Gastrocnemius medialis (tissue), 4 donors: ENCODE measurements around the gene A3GALT2. TPM values are rescaled to one million over a fixed set of nuclear protein-coding genes. Genes with fewer than 3 reads are reported as not detected.
A peak's percentile ranks its signal among the peaks of the same experiment; 100 is the strongest.

Experiments used
- ATAC-seq, 2 donors: fragments of 150-250 bp; one replicate each; pipeline ENCODE4 v1.9.1; 2016
- DNase-seq, 2 donors: peaks; one replicate each; pipeline ENCODE4 v3.0.0-alpha.2; 2019
- H3K27ac ChIP-seq, 4 donors: fragments of 200-600 bp; sonication (generic); 1 replicate in 1 of 4; 2 replicates in 3 of 4; pipeline ENCODE4 v1.5.1; 2016 to 2018; ENCODE audit warnings: mild to moderate bottlenecking in 2 of 4, moderate library complexity in 1 of 4
- H3K27me3 ChIP-seq, 3 donors: fragments of 200-600 bp; sonication (generic) in 2 of 3; 1 replicate in 1 of 3; 2 replicates in 2 of 3; pipeline versions ENCODE4 v1.5.1 to v1.6.0; 2016 to 2019; ENCODE audit warnings: mild to moderate bottlenecking in 1 of 3, moderate library complexity in 1 of 3
- H3K36me3 ChIP-seq, 2 donors: fragments of 200-600 bp; sonication (generic) in 1 of 2; one replicate each; pipeline ENCODE4 v1.5.1; 2017 to 2018
- H3K4me1 ChIP-seq, 2 donors: fragments of 200-600 bp; sonication (generic) in 1 of 2; one replicate each; pipeline ENCODE4 v1.5.1; 2016 to 2017; ENCODE audit warnings: mild to moderate bottlenecking in 2 of 2
- H3K4me3 ChIP-seq, 4 donors: fragments of 200-600 bp; sonication (generic) in 3 of 4; 1 replicate in 1 of 4; 2 replicates in 3 of 4; pipeline ENCODE4 v1.5.1; 2016 to 2019; ENCODE audit warnings: mild to moderate bottlenecking in 2 of 4
- H3K9me3 ChIP-seq, 3 donors: fragments of 200-600 bp; sonication (generic) in 2 of 3; 1 replicate in 1 of 3; 2 replicates in 2 of 3; pipeline ENCODE4 v1.5.1; 2016 to 2019
- POLR2A ChIP-seq, 2 donors: fragments of 450-650 bp; IDR thresholded peaks; one replicate each; pipeline ENCODE4 v1.6.1; 2017; ENCODE audit warnings: antibody characterized with exemption in 2 of 2, mild to moderate bottlenecking in 2 of 2, moderate library complexity in 2 of 2
- in situ Hi-C, 4 donors: fragments of 200-750 bp; cut with MboI; loops; one replicate each; pipeline versions ENCODE4 v1.15.0 to v1.8.0; 2017; ENCODE audit warnings: low sequenced_read_pairs in 4 of 4
- intact Hi-C: fragments of 100-400 bp; cut with DNase I; formaldehyde crosslinking; loops from one replicate; pipeline ENCODE4 v1.15.1; 2023; ENCODE audit warnings: low total_unique reads
- total RNA-seq, 4 donors: library from RNA; depleted of rRNA; stranded (reverse); fragments of >200 nt; gene quantifications; one replicate each; pipeline versions ENCODE4 v1.1.0 to v1.2.3, GENCODE V29; 2016
- TF ChIP-seq, protein P1 (sequence below), 5 experiments: fragments of 450-650 bp in 3 of 5; fragments of 200-600 bp in 2 of 5; sonication (generic) in 2 of 5; IDR thresholded peaks in 4 of 5; conservative IDR thresholded peaks in 1 of 5; 1 replicate in 4 of 5; 2 replicates in 1 of 5; pipeline ENCODE4 v1.5.1; 2016 to 2019; ENCODE audit warnings: antibody characterized with exemption in 5 of 5, mild to moderate bottlenecking in 3 of 5, moderate library complexity in 3 of 5

A3GALT2 gene
- total RNA-seq, 4 donors from 2014 or later, result not detected

DNA sequence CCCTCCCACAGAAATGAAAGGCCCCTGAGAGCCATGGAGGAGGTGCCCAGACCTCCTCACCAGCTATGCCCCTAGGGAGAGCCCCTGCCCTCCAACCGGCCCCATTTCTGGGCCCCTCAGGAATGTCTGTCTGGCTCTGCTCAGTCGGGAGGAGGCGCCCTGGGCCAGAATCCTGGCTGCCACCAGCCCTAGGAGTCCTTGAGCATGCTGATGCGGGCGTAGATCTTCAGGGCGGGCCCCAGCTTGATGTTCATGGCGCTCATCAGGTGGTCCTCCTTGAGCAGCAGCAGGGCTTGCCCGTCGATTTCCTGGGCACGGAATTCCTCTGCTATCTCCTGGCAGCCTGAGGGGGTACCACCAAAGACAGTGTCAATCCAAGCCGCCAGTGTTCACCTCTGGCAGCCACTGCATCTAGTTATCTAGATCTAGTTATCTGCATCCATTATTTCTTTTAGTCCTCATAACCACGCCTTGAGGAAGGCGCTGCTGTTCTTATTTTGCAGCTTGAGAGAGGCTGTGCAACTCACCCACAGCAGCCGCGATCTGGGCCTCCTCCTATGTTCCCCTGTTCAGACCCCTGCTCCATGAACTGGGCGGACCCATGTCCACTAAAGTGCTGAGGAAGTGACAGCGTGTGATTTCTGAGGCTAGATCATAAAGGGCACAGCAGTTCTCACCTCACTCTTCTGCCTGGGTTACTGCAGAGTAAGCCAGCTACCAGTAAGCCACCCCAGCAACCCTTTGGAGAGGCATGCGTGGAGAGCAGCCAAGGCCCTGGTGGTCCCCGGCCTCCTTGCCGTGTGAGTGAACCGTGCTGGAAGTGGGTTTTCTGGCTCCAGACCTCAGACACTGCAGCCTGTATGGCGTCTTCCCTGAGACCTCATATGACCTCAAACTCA is 4.0 kb upstream of the A3GALT2 start:
- Histone ChIP-seq H3K9me3 (no peaks in the 10 kb centered on the region), H3K4me3 (no peak overlapping the region), H3K36me3 (peaks cover 7 to 71% of the 10 kb centered on the region in 2 donors), H3K27me3 (no peaks in the 10 kb centered on the region), H3K4me1 (peaks cover 23 to 25% of the 10 kb centered on the region in 2 donors), H3K27ac (peak overlapping the region; percentile 7 to 99 (median 98))
- in situ Hi-C loops (no loop called here), intact Hi-C loops (no loop called here)
- ATAC-seq (no peak), DNase-seq (peak in 1 of 2 donors; percentile 10)
- TF ChIP-seq, protein P1, sequence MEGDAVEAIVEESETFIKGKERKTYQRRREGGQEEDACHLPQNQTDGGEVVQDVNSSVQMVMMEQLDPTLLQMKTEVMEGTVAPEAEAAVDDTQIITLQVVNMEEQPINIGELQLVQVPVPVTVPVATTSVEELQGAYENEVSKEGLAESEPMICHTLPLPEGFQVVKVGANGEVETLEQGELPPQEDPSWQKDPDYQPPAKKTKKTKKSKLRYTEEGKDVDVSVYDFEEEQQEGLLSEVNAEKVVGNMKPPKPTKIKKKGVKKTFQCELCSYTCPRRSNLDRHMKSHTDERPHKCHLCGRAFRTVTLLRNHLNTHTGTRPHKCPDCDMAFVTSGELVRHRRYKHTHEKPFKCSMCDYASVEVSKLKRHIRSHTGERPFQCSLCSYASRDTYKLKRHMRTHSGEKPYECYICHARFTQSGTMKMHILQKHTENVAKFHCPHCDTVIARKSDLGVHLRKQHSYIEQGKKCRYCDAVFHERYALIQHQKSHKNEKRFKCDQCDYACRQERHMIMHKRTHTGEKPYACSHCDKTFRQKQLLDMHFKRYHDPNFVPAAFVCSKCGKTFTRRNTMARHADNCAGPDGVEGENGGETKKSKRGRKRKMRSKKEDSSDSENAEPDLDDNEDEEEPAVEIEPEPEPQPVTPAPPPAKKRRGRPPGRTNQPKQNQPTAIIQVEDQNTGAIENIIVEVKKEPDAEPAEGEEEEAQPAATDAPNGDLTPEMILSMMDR (IDR thresholded peaks at IDR 0.05 in 4 of 5, conservative IDR thresholded peaks at IDR 0.05 in 1 of 5), result no peak
- TF ChIP-seq POLR2A (IDR thresholded peaks at IDR 0.05), result no peak

DNA sequence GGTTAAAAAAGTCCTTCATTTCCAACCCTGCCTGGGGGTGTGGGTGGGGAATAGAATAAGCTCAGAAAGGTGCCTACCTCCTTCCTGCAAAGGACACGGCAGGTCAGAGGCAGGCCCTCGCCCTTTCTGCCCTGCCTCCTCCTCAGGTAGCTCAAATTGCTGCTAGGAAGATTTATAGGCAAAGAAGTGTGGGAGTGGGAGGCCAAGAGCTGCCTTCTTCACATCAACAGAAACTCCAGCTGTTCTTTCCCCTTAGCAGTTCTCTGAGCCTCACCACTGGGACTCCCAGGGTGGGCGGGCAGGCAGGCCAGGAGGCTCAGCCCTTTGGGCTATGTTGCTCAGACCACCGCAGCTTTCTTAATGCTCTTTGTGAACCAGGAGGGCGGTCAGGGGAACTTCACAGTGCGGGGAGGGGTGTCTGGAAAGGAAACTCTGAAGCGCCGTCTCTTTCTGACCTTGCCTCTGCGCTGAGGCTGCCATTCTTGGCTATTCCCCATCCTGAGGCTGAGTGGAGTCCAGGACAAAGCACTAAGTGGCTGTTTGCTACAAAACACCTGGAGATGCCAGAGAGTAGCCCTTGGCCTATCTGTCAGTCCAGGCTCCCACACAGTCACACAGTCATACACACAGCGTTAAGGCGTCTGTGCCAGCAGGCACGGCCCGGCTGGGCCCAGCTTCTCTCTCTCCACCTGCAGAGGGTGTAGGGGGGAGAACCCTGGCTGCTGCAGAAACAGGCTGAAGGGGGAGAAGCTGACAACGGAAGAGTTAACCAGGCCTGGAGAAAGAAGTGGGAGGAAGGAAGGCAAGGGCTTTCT is 3.0 kb upstream of the A3GALT2 start:
- H3K27ac ChIP-seq, result peak overlapping the region; percentile 7 to 99 (median 78)
- no peaks in the 10 kb centered on the region for H3K27me3 ChIP-seq
- ATAC-seq (no peak), DNase-seq (peak in 1 of 2 donors; percentile 10)
- H3K36me3 ChIP-seq, result peaks cover 0 to 60% of the 10 kb centered on the region in 2 donors
- no peak overlapping the region for H3K4me3 ChIP-seq
- no peak for TF ChIP-seq POLR2A (IDR thresholded peaks at IDR 0.05)
- TF ChIP-seq, protein P1 (IDR thresholded peaks at IDR 0.05 in 4 of 5, conservative IDR thresholded peaks at IDR 0.05 in 1 of 5), result no peak
- H3K4me1 ChIP-seq, result peaks cover 18 to 20% of the 10 kb centered on the region in 2 donors
- no peaks in the 10 kb centered on the region for H3K9me3 ChIP-seq
- intact Hi-C loops, result no loop called here
- in situ Hi-C loops, result no loop called here

DNA sequence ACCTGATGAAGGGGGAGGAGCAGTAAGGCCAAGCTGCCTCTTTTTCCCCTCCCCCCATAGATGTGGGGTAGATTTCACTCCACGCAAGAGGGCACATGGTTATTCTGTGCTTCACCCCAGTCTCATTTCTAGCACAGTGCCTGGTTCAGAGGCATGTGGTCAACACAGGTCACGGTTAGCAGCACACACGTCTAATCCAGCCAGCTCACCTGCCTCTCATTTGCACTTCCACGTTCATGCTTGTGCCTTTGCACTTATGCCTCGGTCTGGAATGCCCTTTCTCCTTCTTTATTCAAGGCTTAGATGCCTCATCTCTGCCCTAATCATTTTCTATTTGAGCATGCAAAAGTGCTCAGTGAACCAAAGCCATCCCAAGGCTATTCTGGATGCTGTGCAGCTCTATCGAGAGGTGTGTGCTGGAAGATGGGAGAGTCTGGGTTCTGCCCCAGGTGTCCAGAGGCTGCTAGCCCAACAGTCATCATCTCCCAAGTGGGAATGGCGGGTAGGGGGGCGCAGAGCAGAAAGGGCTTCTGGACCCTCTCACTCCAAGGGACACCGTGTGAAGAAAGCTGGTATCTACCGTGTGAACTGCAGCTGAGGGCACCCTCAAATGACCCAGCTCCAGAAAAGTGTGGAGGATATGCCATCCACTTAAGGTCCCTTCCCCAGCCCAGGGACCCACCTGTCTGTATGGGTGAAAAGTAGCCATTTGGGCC is 2.1 kb upstream of the A3GALT2 start:
- intact Hi-C loops (no loop called here), in situ Hi-C loops (no loop called here)
- no peak for ATAC-seq
- Histone ChIP-seq H3K27me3 (no peaks in the 10 kb centered on the region), H3K4me1 (peaks cover 9 to 13% of the 10 kb centered on the region in 2 donors), H3K27ac (peak overlapping the region in 3 of 4 donors; percentile 59 to 99 (median 96)), H3K36me3 (peaks cover 0 to 52% of the 10 kb centered on the region in 2 donors), H3K9me3 (no peaks in the 10 kb centered on the region), H3K4me3 (no peak overlapping the region)
- TF ChIP-seq POLR2A (IDR thresholded peaks at IDR 0.05), result no peak
- TF ChIP-seq, protein P1 (IDR thresholded peaks at IDR 0.05 in 4 of 5, conservative IDR thresholded peaks at IDR 0.05 in 1 of 5), result no peak
- DNase-seq, result peak in 1 of 2 donors; percentile 16

DNA sequence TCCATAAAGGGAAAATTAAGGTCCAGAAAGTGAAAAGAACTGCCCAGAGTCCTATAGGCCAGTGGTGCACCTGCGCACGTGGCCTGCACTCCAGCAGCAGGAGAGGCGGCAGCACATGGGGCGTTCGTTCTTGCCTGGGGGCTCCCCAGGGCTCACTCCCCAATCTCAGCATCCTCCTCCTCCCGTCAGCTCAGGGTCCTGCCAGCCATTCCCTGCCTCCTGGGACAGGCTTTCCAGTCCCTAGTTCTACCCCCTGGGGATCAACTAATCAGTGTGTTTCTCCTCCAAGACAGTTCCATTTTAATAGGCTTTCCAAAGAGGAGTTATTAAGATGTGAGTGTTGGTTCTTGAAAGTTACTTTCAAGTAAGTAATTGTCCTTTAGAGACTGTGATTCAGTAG is 1.2 kb upstream of the A3GALT2 start:
- peak in 1 of 2 donors; percentile 13 for DNase-seq
- no peak for ATAC-seq
- Histone ChIP-seq H3K27ac (peak overlapping the region in 2 of 4 donors; percentile 30 to 96), H3K27me3 (no peaks in the 10 kb centered on the region), H3K9me3 (no peaks in the 10 kb centered on the region), H3K4me1 (peaks cover 2 to 5% of the 10 kb centered on the region in 2 donors), H3K36me3 (peaks cover 0 to 44% of the 10 kb centered on the region in 2 donors), H3K4me3 (no peak overlapping the region)
- in situ Hi-C loops, result no loop called here
- TF ChIP-seq, protein P1 (IDR thresholded peaks at IDR 0.05 in 4 of 5, conservative IDR thresholded peaks at IDR 0.05 in 1 of 5), result no peak
- TF ChIP-seq POLR2A (IDR thresholded peaks at IDR 0.05), result no peak
- intact Hi-C loops, result no loop called here
